HG02938 (cell line): ENCODE measurements around the gene LMBRD1.
A peak's percentile ranks its signal among the peaks of the same experiment; 100 is the strongest.
"Not testable (repeated sequence)": the region's sequence is repeated elsewhere in the genome, so short reads cannot be mapped to it uniquely, and the experiment has no call there.

Source experiments
- ATAC-seq: cut with Tn5 transposase; IDR thresholded peaks from one replicate; pipeline ENCODE4 v1.9.1; 2021; ENCODE audit warnings: mild to moderate bottlenecking, moderate library complexity; ENCODE audit not compliant: unreplicated experiment

Gene LMBRD1

GRCh38 chr6:69796642-69797390 is at the start of gene LMBRD1:
Gene LMBRD1, minus strand, starts transcription at chr6:69797010. Its CDS starts 129 bp downstream, at chr6:69796881.
- peak; percentile 90 for ATAC-seq

DNA sequence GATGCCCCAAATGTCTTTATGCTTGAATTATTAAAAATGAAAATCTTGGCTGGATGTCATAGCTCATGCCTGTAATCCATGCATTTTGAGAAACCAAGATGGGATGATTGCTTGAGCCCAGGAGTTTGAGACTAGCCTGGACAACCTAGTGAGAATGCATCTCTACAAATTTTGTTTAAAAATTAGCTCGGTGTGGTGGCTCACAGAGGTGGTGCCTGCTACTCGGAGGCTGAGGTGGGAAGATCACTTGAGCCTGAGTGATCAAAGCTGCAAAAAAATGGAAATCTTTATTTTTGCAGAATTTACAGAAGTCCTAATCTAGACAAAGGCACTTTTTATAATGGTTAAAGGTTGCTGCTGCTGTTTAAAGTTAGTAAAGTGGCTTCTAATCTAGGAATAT is 49.5 kb upstream of the LMBRD1 start:
- ATAC-seq, result no peak

DNA sequence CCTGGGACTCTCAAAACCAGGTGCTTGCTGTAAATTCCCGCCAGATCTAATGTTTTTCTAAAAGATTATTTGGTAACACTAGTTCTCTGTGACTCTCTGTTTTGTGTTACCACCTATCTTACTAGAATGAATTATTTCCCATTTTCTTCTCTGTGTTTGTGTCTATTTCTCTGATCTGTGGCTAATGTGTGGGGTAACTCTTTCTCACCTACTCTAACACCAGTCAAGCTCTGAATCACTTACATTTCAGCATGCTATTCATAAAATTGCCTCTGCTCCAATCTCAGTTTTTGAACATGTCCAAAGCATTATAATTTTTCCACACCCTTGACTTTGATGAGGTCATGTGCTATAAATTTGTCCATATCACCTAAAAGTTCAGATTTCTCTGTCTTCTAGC is 46.4 kb upstream of the LMBRD1 start:
- ATAC-seq, result no peak

GRCh38 chr6:69841862-69842261 is 45.1 kb upstream of the LMBRD1 start:
- ATAC-seq, result no peak

DNA sequence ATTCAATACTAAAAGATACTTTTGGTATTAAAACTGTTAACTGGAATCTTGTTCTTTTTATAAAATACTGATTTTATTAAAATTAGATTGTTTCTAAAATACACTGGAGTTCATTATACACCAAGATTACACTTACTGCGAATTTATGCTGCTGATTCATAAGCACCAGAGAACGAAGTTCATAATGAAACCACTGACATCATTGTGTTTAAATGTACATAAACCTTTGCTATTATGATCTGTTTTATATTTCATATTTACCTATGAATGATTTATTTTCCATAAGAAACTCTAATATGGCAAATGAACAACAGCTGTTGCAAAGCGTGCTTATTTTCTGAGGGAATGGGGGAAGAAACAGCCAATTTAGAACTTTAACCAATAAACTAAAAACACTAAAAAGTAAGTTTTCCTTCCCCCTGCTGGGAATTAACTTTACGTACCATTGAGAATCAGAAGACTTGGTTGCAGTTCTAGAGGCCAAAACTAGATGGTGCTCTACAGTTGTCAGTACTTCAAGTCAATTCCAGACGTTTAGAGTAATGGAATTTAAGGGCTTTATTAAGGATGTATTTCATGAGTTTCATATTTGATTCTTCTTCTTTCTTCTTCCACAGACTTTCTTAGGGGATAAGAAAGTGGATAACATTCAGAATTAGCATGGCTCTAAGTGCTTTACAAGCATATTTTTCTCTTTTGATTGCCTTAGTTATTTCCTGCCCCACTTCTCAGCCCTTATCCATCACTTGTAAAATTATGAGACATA is 38.8 kb upstream of the LMBRD1 start:
- peak; percentile 79 for ATAC-seq

GRCh38 chr6:69832558-69832957 is 35.7 kb upstream of the LMBRD1 start:
- ATAC-seq, result no peak

GRCh38 chr6:69827276-69827893 is 30.6 kb upstream of the LMBRD1 start:
- no peak for ATAC-seq

DNA sequence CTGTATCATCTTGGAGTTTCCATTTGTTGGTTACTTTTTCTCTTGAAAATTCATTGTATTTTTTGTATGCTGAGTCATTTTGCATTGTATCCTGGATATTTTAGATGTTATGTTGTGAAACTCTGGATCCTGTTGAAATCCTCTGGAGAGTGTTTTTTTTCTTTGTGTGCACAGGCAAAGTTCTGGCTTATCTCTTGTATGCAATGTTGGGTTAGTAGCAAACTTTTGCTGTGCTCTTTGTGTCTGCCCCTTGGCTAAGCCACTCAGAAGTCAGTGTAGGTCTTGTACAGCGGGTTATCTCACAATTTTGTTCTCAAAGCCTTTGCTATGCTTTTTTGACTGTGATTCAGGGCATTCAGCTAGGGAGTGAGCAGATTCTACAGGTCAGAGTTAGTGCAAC is 29.1 kb upstream of the LMBRD1 start:
- ATAC-seq, result no peak

GRCh38 chr6:69824355-69824754 is 27.5 kb upstream of the LMBRD1 start:
- ATAC-seq, result not testable (repeated sequence)

- no peak for ATAC-seq
Observed at GRCh38 chr6:69820438-69820837, 23.6 kb upstream of the LMBRD1 start.

- no peak for ATAC-seq
Observed at GRCh38 chr6:69820018-69820417, 23.2 kb upstream of the LMBRD1 start.

DNA sequence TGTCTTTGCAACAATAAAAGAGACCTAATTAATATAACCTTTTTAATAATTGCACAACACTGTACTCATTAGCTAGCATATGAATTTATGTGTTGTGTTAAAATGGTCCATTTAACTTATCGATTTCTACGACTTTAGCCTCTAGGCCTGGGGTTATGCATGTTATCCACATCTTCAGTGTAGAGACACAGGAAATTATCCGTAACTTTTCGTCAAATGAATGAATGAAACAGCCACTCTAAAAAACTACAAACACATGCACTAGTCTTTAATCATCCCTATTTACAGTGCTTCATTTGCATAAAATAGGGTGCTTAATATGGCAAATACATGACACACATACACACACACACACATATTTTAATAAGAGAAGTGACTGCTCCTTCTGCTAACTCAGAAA is 22.3 kb upstream of the LMBRD1 start:
- ATAC-seq, result no peak

- ATAC-seq, result no peak
Observed at GRCh38 chr6:69818223-69818930, 21.6 kb upstream of the LMBRD1 start.

GRCh38 chr6:69817358-69817757 is 20.5 kb upstream of the LMBRD1 start:
- no peak for ATAC-seq

DNA sequence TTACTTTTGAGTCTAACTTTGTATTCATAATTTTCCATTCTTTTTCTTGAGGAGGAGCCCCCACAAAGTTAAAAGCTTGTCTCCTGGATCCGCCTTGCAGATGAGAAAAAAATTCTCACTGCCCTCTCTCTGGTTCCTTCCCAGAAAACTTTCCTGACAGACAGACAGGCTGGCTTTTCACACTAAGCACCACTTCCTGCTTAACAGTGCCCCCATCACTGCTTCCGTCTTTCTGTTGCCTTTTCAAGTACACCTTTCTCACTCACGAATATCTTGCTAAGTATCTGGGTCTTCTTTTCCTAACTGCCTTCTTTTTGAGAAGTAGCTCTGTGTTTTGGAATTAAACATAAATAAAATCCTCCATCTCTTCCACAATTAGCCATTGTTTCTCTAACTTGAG is 19.8 kb upstream of the LMBRD1 start:
- ATAC-seq, result no peak

- peak; percentile 70 for ATAC-seq
Observed at GRCh38 chr6:69816026-69816425, 19.2 kb upstream of the LMBRD1 start.

DNA sequence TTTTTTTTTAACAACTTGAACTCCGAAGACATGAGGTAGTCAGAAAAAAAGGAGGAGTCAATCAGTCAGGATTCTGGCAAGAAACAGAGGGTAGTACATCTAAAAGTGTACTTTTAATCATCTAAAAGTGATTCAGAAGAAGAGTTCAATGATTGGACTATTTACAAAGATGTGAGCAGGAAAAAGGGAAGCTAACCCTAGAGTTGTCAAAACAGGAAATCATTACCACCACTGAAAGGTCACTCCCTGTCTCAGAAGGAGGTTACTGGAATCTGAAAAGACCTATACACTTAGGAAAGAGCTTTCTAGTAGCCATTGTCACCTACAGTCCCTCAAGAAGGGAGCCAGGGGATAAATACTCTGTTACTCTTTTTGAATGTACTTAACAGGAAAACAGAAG is 16.7 kb upstream of the LMBRD1 start:
- no peak for ATAC-seq

GRCh38 chr6:69812746-69813427 is 16.1 kb upstream of the LMBRD1 start:
- no peak for ATAC-seq

- ATAC-seq, result no peak
Observed at GRCh38 chr6:69802995-69803394, 6.2 kb upstream of the LMBRD1 start.

- no peak for ATAC-seq
Observed at GRCh38 chr6:69801711-69802110, 4.9 kb upstream of the LMBRD1 start.

- no peak for ATAC-seq
Observed at GRCh38 chr6:69801225-69801624, 4.4 kb upstream of the LMBRD1 start.
